Colonic mucosa (tissue), 4 donors: Measurements from ENCODE around the gene PRPS1. TPM values are rescaled to one million over a fixed set of nuclear protein-coding genes. Genes with fewer than 3 reads are reported as not detected.

Experiments used
- DNase-seq: peaks from one replicate; pipeline ENCODE4 v3.0.0-alpha.2; 2020
- H3K27ac ChIP-seq: fragments of 200-600 bp; one replicate; pipeline ENCODE4 v1.8.0; 2021
- H3K27me3 ChIP-seq: fragments of 200-600 bp; one replicate; pipeline ENCODE4 v1.8.0; 2021
- H3K36me3 ChIP-seq: fragments of 200-600 bp; one replicate; pipeline ENCODE4 v1.8.0; 2021
- H3K4me1 ChIP-seq: fragments of 200-600 bp; one replicate; pipeline ENCODE4 v1.8.0; 2021; ENCODE audit warnings: mild to moderate bottlenecking
- H3K4me3 ChIP-seq: fragments of 200-600 bp; one replicate; pipeline ENCODE4 v1.8.0; 2021
- H3K9ac ChIP-seq, 2 donors: one replicate each; pipeline ENCODE4 v1.7.0; 2013; ENCODE audit warnings: control low read depth in 2 of 2, low read depth in 2 of 2, low read length in 2 of 2
- H3K9me3 ChIP-seq: fragments of 200-600 bp; one replicate; pipeline ENCODE4 v1.8.0; 2021
- CTCF ChIP-seq: fragments of 200-600 bp; IDR thresholded peaks from one replicate; pipeline ENCODE4 v1.8.0; 2022; ENCODE audit warnings: antibody characterized with exemption, mild to moderate bottlenecking
- intact Hi-C: fragments of 100-400 bp; cut with DNase I; formaldehyde crosslinking; loops from one replicate; pipeline ENCODE4 v1.14.1; 2022
- total RNA-seq, 2 donors: library from RNA; stranded (reverse); fragmentation: NEBNext Ultra II Directional in 1 of 2; extraction: Animal tissue kit (Norgen Biotek cat#: 25700) in 1 of 2; gene quantifications; one replicate each; pipeline ENCODE4 v1.2.1, GENCODE V29; 2021
- donor health status: healthy.
- donor health status: DM: no; HTN: no; CAD: no.
- donor health status: DM: no; HTN: no; CAD: no.

Gene PRPS1
- total RNA-seq, 2 donors from 2014 or later = 12.2 to 20.3 TPM

- H3K27ac ChIP-seq = no peak overlapping the region
- no peaks in the 10 kb centered on the region for H3K9me3 ChIP-seq
- DNase-seq = no peak
- no peak overlapping the region for H3K4me3 ChIP-seq
- no peak overlapping the region for H3K9ac ChIP-seq
- TF ChIP-seq CTCF = no peak
- H3K4me1 ChIP-seq = no peaks in the 10 kb centered on the region
- intact Hi-C loops = no loop called here
- H3K27me3 ChIP-seq = no peaks in the 10 kb centered on the region
- H3K36me3 ChIP-seq = no peaks in the 10 kb centered on the region
Measured at GRCh38 chrX:107597264-107597663, 31.0 kb upstream of the PRPS1 start.

GRCh38 chrX:107597791-107598190 lies 30.5 kb upstream of the PRPS1 start:
- Histone ChIP-seq H3K4me1 (no peaks in the 10 kb centered on the region), H3K27ac (no peak overlapping the region), H3K9ac (no peak overlapping the region), H3K9me3 (no peaks in the 10 kb centered on the region), H3K27me3 (no peaks in the 10 kb centered on the region), H3K36me3 (no peaks in the 10 kb centered on the region), H3K4me3 (no peak overlapping the region)
- no peak for DNase-seq
- no peak for TF ChIP-seq CTCF
- intact Hi-C loops = no loop called here

- Histone ChIP-seq H3K4me3 (no peak overlapping the region), H3K27me3 (no peaks in the 10 kb centered on the region), H3K27ac (no peak overlapping the region), H3K9ac (no peak overlapping the region), H3K36me3 (no peaks in the 10 kb centered on the region), H3K4me1 (no peaks in the 10 kb centered on the region), H3K9me3 (no peaks in the 10 kb centered on the region)
- intact Hi-C loops = no loop called here
- TF ChIP-seq CTCF = no peak
- no peak for DNase-seq
Measured at GRCh38 chrX:107599450-107599861, 28.9 kb upstream of the PRPS1 start.

- no peak for DNase-seq
- no peak overlapping the region for H3K27ac ChIP-seq
- no peaks in the 10 kb centered on the region for H3K9me3 ChIP-seq
- H3K9ac ChIP-seq = no peak overlapping the region
- H3K36me3 ChIP-seq = no peaks in the 10 kb centered on the region
- TF ChIP-seq CTCF = no peak
- H3K27me3 ChIP-seq = no peaks in the 10 kb centered on the region
- H3K4me1 ChIP-seq = no peaks in the 10 kb centered on the region
- H3K4me3 ChIP-seq = no peak overlapping the region
- intact Hi-C loops = no loop called here
Measured at GRCh38 chrX:107600366-107600765, 27.9 kb upstream of the PRPS1 start.

GRCh38 chrX:107601326-107601725 lies 27.0 kb upstream of the PRPS1 start:
- no peaks in the 10 kb centered on the region for H3K4me1 ChIP-seq
- intact Hi-C loops = no loop called here
- H3K27me3 ChIP-seq = no peaks in the 10 kb centered on the region
- H3K36me3 ChIP-seq = no peaks in the 10 kb centered on the region
- no peak overlapping the region for H3K9ac ChIP-seq
- no peak overlapping the region for H3K4me3 ChIP-seq
- TF ChIP-seq CTCF = no peak
- DNase-seq = no peak
- no peak overlapping the region for H3K27ac ChIP-seq
- H3K9me3 ChIP-seq = no peaks in the 10 kb centered on the region

GRCh38 chrX:107601759-107602158 lies 26.6 kb upstream of the PRPS1 start:
- H3K9me3 ChIP-seq = no peaks in the 10 kb centered on the region
- H3K36me3 ChIP-seq = no peaks in the 10 kb centered on the region
- H3K4me3 ChIP-seq = no peak overlapping the region
- H3K27ac ChIP-seq = no peak overlapping the region
- intact Hi-C loops = no loop called here
- no peaks in the 10 kb centered on the region for H3K27me3 ChIP-seq
- no peak for DNase-seq
- H3K9ac ChIP-seq = no peak overlapping the region
- no peak for TF ChIP-seq CTCF
- H3K4me1 ChIP-seq = no peaks in the 10 kb centered on the region
